ENCODE results near the gene KCNJ2. TPM values are rescaled to one million over a fixed set of nuclear protein-coding genes. Genes with fewer than 3 reads are reported as not detected.

KCNJ2 gene
- polyA plus RNA-seq, 1 donor from 2014 or later, result 2.3 TPM

- H3K36me3 ChIP-seq (ENCODE audit: insufficient read depth, low read length), result no peaks in the 10 kb centered on the region
- no peaks in the 10 kb centered on the region for H3K27me3 ChIP-seq (ENCODE audit: insufficient read depth, low read depth, low read length)
- no peaks in the 10 kb centered on the region for H3K9me3 ChIP-seq (ENCODE audit: low read length)
- no peak overlapping the region for H3K9ac ChIP-seq (ENCODE audit: low read length)
- no peak overlapping the region for H2AFZ ChIP-seq (ENCODE audit: low read depth, low read length)
- TF ChIP-seq EP300 (conservative IDR thresholded peaks at IDR 0.05; ENCODE audit: poor library complexity, severe bottlenecking), result no peak
- TF ChIP-seq REST (IDR thresholded peaks at IDR 0.05; ENCODE audit: borderline replicate concordance), result no peak
- no peak for TF ChIP-seq SMC3 (conservative IDR thresholded peaks at IDR 0.05; ENCODE audit: poor library complexity)
- TF ChIP-seq EZH2 (IDR thresholded peaks at IDR 0.05; ENCODE audit: borderline replicate concordance, insufficient read depth, low read length, poor library complexity, severe bottlenecking), result no peak
- no peak for TF ChIP-seq POLR2AphosphoS5 (IDR thresholded peaks at IDR 0.05)
- TF ChIP-seq CTCF (IDR thresholded peaks at IDR 0.05; ENCODE audit: poor library complexity, severe bottlenecking), result no peak
- H3K9me2 ChIP-seq (ENCODE audit: insufficient read depth, low read length), result no peaks in the 10 kb centered on the region
- no peaks in the 10 kb centered on the region for H4K20me1 ChIP-seq (ENCODE audit: insufficient read depth)
- no peak overlapping the region for H3K4me2 ChIP-seq (ENCODE audit: low read length)
- H3F3A ChIP-seq (ENCODE audit: insufficient read depth, low read length, poor library complexity, severe bottlenecking), result no peaks in the 10 kb centered on the region
- no peaks in the 10 kb centered on the region for H3K79me2 ChIP-seq (replicated peaks; ENCODE audit: insufficient read depth, low read length)
- H3K27ac ChIP-seq (ENCODE audit: low read length), result no peak overlapping the region
- no peak overlapping the region for H3K4me3 ChIP-seq (ENCODE audit: low read length)
These were observed 35.1 kb downstream of the KCNJ2 start for GRCh38 chr17:70204431-70204830.

- Histone ChIP-seq H3K27ac (ENCODE audit: low read length) (no peak overlapping the region), H3K9ac (ENCODE audit: low read length) (no peak overlapping the region)
These were observed 36.1 kb downstream of the KCNJ2 start for GRCh38 chr17:70205401-70205800.

More at GRCh38 chr17:70205401-70205800, 36.1 kb downstream of the KCNJ2 start:
- no peaks in the 10 kb centered on the region for H3K9me3 ChIP-seq (ENCODE audit: low read length)
- H3K36me3 ChIP-seq (ENCODE audit: insufficient read depth, low read length), result no peaks in the 10 kb centered on the region
- H2AFZ ChIP-seq (ENCODE audit: low read depth, low read length), result no peak overlapping the region
- TF ChIP-seq SMC3 (conservative IDR thresholded peaks at IDR 0.05; ENCODE audit: poor library complexity), result no peak
- TF ChIP-seq CTCF (IDR thresholded peaks at IDR 0.05; ENCODE audit: poor library complexity, severe bottlenecking), result no peak
- no peak for TF ChIP-seq MXI1 (conservative IDR thresholded peaks at IDR 0.05; ENCODE audit: poor library complexity, severe bottlenecking)
- no peak for TF ChIP-seq EZH2 (IDR thresholded peaks at IDR 0.05; ENCODE audit: borderline replicate concordance, insufficient read depth, low read length, poor library complexity, severe bottlenecking)
- TF ChIP-seq EP300 (conservative IDR thresholded peaks at IDR 0.05; ENCODE audit: poor library complexity, severe bottlenecking), result no peak
- no peak for TF ChIP-seq POLR2AphosphoS5 (IDR thresholded peaks at IDR 0.05)
- no peak for TF ChIP-seq RAD21 (conservative IDR thresholded peaks at IDR 0.05)
- TF ChIP-seq REST (IDR thresholded peaks at IDR 0.05; ENCODE audit: borderline replicate concordance), result no peak
- no peak for TF ChIP-seq TAF1 (IDR thresholded peaks at IDR 0.05; ENCODE audit: low read depth)
- H3K9me2 ChIP-seq (ENCODE audit: insufficient read depth, low read length), result no peaks in the 10 kb centered on the region
- H3K4me2 ChIP-seq (ENCODE audit: low read length), result no peak overlapping the region
- H3K4me3 ChIP-seq (ENCODE audit: low read length), result no peak overlapping the region
- no peaks in the 10 kb centered on the region for H3K79me2 ChIP-seq (replicated peaks; ENCODE audit: insufficient read depth, low read length)
- H4K20me1 ChIP-seq (ENCODE audit: insufficient read depth), result no peaks in the 10 kb centered on the region
- H3K27me3 ChIP-seq (ENCODE audit: insufficient read depth, low read depth, low read length), result no peaks in the 10 kb centered on the region
- H3F3A ChIP-seq (ENCODE audit: insufficient read depth, low read length, poor library complexity, severe bottlenecking), result no peaks in the 10 kb centered on the region
